GM13977 (cell line): Measurements from ENCODE around the gene PTPRM.

Experiments used
- DNase-seq: peaks from one replicate; pipeline ENCODE4 v3.0.0; 2012; ENCODE audit warnings: low spot score
- CTCF ChIP-seq: IDR thresholded peaks from 2 replicates; pipeline ENCODE4 v1.5.1; 2012; ENCODE audit warnings: mild to moderate bottlenecking, control low read depth; ENCODE audit not compliant: insufficient read depth; ENCODE audit errors: extremely low read depth, missing control alignments
- in situ Hi-C: fragments of 300-500 bp; cut with MboI; formaldehyde crosslinking; loops from one replicate; pipeline ENCODE4 v1.12.0; 2022; ENCODE audit warnings: low sequenced_read_pairs, low pct_unique_long_range_greater_than_20kb, mixed read lengths, inconsistent platforms; ENCODE audit not compliant: unreplicated experiment

Gene PTPRM

DNA sequence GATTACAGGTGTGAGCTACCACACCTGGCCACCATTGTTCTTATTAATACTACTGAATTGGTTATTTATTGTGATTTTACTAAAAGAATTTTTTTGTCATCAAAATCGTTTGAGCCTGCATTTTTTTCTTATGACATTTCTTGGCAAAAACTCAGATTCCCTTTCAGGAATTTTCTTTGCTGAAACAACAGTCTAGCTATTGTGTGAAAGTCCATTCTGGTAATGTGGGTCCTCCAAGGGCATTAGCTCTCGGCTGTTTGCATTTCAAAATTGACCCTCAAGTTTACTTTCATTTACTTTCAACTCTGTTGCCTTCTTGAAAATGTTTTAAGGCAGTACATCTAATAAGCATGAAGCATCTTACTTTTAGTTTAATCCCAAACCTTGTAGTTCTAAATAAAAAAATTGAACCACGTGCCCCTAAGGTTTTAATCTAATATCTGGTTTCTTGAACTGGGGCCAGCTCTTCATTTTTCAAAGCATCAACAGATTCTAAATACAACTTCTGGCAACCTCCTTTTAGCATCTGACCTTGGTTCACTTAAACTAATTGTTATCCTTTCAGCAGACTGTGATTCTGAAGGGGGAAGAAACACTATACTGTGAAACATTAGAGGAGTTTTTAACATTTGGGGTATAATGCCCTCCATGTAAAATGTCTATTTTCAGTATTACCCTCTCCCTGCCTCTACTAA lies 716.9 kb downstream of the PTPRM start:
- DNase-seq = no peak
- TF ChIP-seq CTCF = no peak
- in situ Hi-C loops = no loop called here

- DNase-seq = no peak
- no peak for TF ChIP-seq CTCF
Observed at GRCh38 chr18:8286303-8286702, 719.2 kb downstream of the PTPRM start.

DNA sequence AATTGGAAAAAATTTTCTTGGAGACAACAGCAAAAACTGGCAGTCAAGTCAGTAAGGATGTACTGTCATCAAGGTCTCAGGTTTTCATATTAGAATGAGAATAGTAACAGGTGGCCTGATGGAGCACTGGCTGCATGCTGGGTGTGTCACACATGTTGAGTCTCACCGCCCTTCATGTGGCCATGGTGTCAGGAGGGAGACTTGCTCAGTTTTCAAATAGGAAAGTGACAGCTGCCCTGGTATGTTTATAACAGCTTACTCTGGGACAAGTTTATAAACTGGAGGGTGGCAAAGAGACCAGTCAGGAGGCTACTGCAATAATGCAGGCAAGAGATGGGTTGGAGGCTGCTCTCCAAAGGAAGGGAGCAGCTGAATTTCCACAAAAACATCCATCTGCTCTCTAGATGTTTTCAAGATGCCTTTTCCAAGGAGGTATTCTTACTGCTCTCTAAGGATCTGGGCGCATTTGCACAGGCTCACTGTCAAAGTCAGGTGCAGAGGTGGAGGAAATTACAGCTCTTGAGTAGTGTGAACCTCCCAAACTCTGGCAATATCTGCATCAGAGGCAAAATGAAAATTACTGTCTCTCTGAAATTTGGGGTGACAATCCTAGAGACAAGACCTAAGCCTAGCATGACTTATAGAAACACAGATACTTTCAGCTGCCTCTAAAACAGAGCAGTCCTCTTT lies 720.2 kb downstream of the PTPRM start:
- TF ChIP-seq CTCF = no peak
- in situ Hi-C loops = no loop called here
- no peak for DNase-seq

More at GRCh38 chr18:8286303-8286702, 719.2 kb downstream of the PTPRM start:
- in situ Hi-C loops = no loop called here

- no peak for TF ChIP-seq CTCF
- in situ Hi-C loops = no loop called here
- no peak for DNase-seq
Observed at GRCh38 chr18:8288472-8289195, 721.5 kb downstream of the PTPRM start.

- DNase-seq = no peak
- in situ Hi-C loops = no loop called here
- TF ChIP-seq CTCF = no peak
Observed at GRCh38 chr18:8290435-8290834, 723.3 kb downstream of the PTPRM start.

DNA sequence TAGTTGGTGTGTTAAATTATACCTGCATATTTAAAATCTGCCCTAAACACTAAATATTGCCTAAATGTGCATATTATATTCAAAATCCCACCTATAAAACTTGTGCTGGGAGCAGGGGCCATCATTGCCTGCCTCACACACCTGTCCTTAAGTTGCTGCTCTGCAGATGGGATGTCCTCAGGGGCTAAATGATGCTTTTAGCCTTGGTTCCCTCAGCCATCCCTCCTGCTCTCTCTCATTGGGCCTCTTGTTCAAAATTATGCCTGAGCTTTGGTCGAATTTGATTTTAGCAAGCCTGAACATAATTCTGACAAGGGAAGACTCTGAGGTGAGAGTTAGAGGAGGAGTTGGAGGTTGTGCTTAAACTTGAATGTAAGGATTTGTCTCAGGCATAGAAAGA lies 723.8 kb downstream of the PTPRM start:
- TF ChIP-seq CTCF = no peak
- no peak for DNase-seq
- in situ Hi-C loops = no loop called here
